PC-3 (cell line): ENCODE data around the gene EPB41L4A. TPM values are rescaled to one million over a fixed set of nuclear protein-coding genes. Genes with fewer than 3 reads are reported as not detected.

ENCODE experiments used
- ATAC-seq: fragments of 200-7000 bp; cut with Tn5 transposase; 2 replicates; pipeline ENCODE4 v1.9.1; 2020; ENCODE audit warnings: mild to moderate bottlenecking, moderate library complexity
- BruUV-seq: library from RNA; stranded (reverse); fragments of 400-500 nt; replicated peaks from 2 replicates; lab custom pipeline; 2021; lab: Mats Ljungman, UMichigan
- CTCF ChIA-PET: fragments of 300-600 bp; sonication (Branson Sonifier 250); formaldehyde crosslinking; loops from one replicate; lab custom pipeline; 2022; ENCODE audit warnings: antibody characterized with exemption; lab: Charles Lee
- POLR2A ChIA-PET: fragments of 300-600 bp; sonication (Branson Sonifier 250); formaldehyde crosslinking; loops from one replicate; lab custom pipeline; 2022; ENCODE audit warnings: antibody characterized with exemption; ENCODE audit not compliant: unreplicated experiment; lab: Charles Lee
- DNase-seq: peaks from one replicate; pipeline ENCODE4 v3.0.0-alpha.2; 2015
- H2AFZ ChIP-seq: fragments of 300-600 bp; sonication (generic); 2 replicates; pipeline ENCODE4 v1.6.0; 2016; ENCODE audit warnings: antibody characterized with exemption, low read length
- H3F3A ChIP-seq: fragments of 300-600 bp; sonication (generic); one replicate; pipeline ENCODE4 v1.6.0; 2017; ENCODE audit warnings: antibody characterized with exemption, low read length, control low read depth, mild to moderate bottlenecking; ENCODE audit not compliant: unreplicated experiment
- H3K27ac ChIP-seq: fragments of 300-600 bp; sonication (generic); 2 replicates; pipeline ENCODE4 v1.5.1; 2016; ENCODE audit warnings: mild to moderate bottlenecking, low read length
- H3K27me3 ChIP-seq: fragments of 300-600 bp; sonication (generic); 2 replicates; pipeline ENCODE4 v1.6.1; 2016; ENCODE audit warnings: low read length, mixed read lengths
- H3K36me3 ChIP-seq: fragments of 300-600 bp; sonication (generic); 2 replicates; pipeline ENCODE4 v1.6.1; 2016; ENCODE audit warnings: low read depth, mixed run types, low read length, mixed read lengths
- H3K4me1 ChIP-seq: fragments of 300-600 bp; sonication (generic); 2 replicates; pipeline ENCODE4 v1.5.1; 2016; ENCODE audit warnings: low read length; ENCODE audit not compliant: insufficient read depth
- H3K4me2 ChIP-seq: fragments of 300-600 bp; sonication (generic); 2 replicates; pipeline ENCODE4 v1.6.0; 2016; ENCODE audit warnings: low read length
- H3K4me3 ChIP-seq: fragments of 300-600 bp; sonication (generic); 2 replicates; pipeline ENCODE4 v1.5.1; 2016; ENCODE audit warnings: mild to moderate bottlenecking, low read length, mixed read lengths
- H3K79me2 ChIP-seq: fragments of 300-600 bp; sonication (generic); 2 replicates; pipeline ENCODE4 v1.6.1; 2017; ENCODE audit warnings: low read length, mixed read lengths
- H3K9ac ChIP-seq: fragments of 300-600 bp; sonication (generic); 2 replicates; pipeline ENCODE4 v1.6.0; 2016; ENCODE audit warnings: mild to moderate bottlenecking, low read length
- H3K9me2 ChIP-seq: fragments of 300-600 bp; sonication (generic); replicated peaks from 2 replicates; pipeline ENCODE4 v1.6.1; 2016; ENCODE audit warnings: mixed run types, low read length, mixed read lengths
- H3K9me3 ChIP-seq: fragments of 300-600 bp; sonication (generic); 2 replicates; pipeline ENCODE4 v1.6.1; 2016; ENCODE audit warnings: low read length, mixed read lengths
- H4K20me1 ChIP-seq: fragments of 300-600 bp; sonication (generic); 2 replicates; pipeline ENCODE4 v1.6.1; 2016; ENCODE audit warnings: low read length, mixed read lengths
- CTCF ChIP-seq: fragments of 300-600 bp; sonication (generic); conservative IDR thresholded peaks from 2 replicates; pipeline ENCODE4 v1.5.1; 2017; ENCODE audit warnings: antibody characterized with exemption, low read depth, mild to moderate bottlenecking, low read length
- EZH2 ChIP-seq: fragments of 300-600 bp; sonication (generic); IDR thresholded peaks from one replicate; pipeline ENCODE4 v1.6.1; 2017; ENCODE audit warnings: antibody characterized with exemption, mild to moderate bottlenecking, low read length; ENCODE audit not compliant: unreplicated experiment
- EZH2phosphoT487 ChIP-seq: fragments of 300-600 bp; sonication (generic); IDR thresholded peaks from 2 replicates; pipeline ENCODE4 v1.6.1; 2018; ENCODE audit warnings: mild to moderate bottlenecking, antibody characterized with exemption, low read length, borderline replicate concordance
- intact Hi-C: fragments of 100-400 bp; cut with micrococcal nuclease; formaldehyde crosslinking; loops from 2 replicates; pipeline ENCODE4 v1.9.0; 2023
- total RNA-seq: library from RNA; depleted of rRNA; stranded (reverse); fragments of >200 nt; gene quantifications from 2 replicates; pipeline ENCODE4 v1.2.3, GENCODE V29; 2014

EPB41L4A gene
- total RNA-seq, 1 experiment from 2014 or later: not detected

GRCh38 chr5:112174959-112175594, 244.0 kb downstream of the EPB41L4A start:
- Histone ChIP-seq H3K9me3 (no peaks in the 10 kb centered on the region), H3F3A (no peaks in the 10 kb centered on the region), H4K20me1 (no peaks in the 10 kb centered on the region), H3K79me2 (no peaks in the 10 kb centered on the region), H3K36me3 (no peaks in the 10 kb centered on the region), H3K27ac (no peak overlapping the region), H2AFZ (peak overlapping the region; percentile 67; the same call in 1 of the 2 replicates), H3K4me3 (peak overlapping the region; percentile 32; the same call in 1 of the 2 replicates), H3K4me2 (peak overlapping the region; percentile 72), H3K27me3 (0 out of 2 replicates have a peak, but pooled peaks cover 7% of the 10 kb centered on the region), H3K4me1 (peaks cover 7% of the 10 kb centered on the region), H3K9ac (no peak overlapping the region), H3K9me2 (no peaks in the 10 kb centered on the region)
- ChIA-PET CTCF (interaction anchor here (0.6 to 1.7 kb wide), 2 partner anchors 12 to 245 kb away, joined by 5 to 6 read pairs; no protein-coding TSS in a partner anchor), POLR2A (no interaction called here)
- DNase-seq (peak; percentile 67), ATAC-seq (peak; percentile 80)
- intact Hi-C loops: loop anchor here (10.0 kb wide), 1 partner anchor 240 kb away; the partner anchor contains the start of gene EPB41L4A
- TF ChIP-seq CTCF (peak; percentile 83), EZH2 (no peak)
- BruUV-seq: no TSS peak

- H3K79me2 ChIP-seq: peaks cover 21% of the 10 kb centered on the region
- CTCF ChIA-PET: no interaction called here
These were observed 253.0 kb downstream of the EPB41L4A start for GRCh38 chr5:112165897-112166737.

More at GRCh38 chr5:112165897-112166737, 253.0 kb downstream of the EPB41L4A start:
- peaks cover 9% of the 10 kb centered on the region; the same call in 1 of the 2 replicates for H3K4me1 ChIP-seq
- H3K9ac ChIP-seq: no peak overlapping the region
- no peak overlapping the region for H3K4me2 ChIP-seq
- no peak overlapping the region for H3K27ac ChIP-seq
- TF ChIP-seq CTCF (no peak), EZH2phosphoT487 (no peak), EZH2 (no peak)
- ATAC-seq (peak; percentile 33; the same call in 1 of the 2 replicates), DNase-seq (no peak)
- no peak overlapping the region for H3K4me3 ChIP-seq
- no peaks in the 10 kb centered on the region for H3K9me2 ChIP-seq
- H2AFZ ChIP-seq: no peak overlapping the region
- H4K20me1 ChIP-seq: peaks cover 27% of the 10 kb centered on the region
- H3K27me3 ChIP-seq: no peaks in the 10 kb centered on the region
- peaks cover 5% of the 10 kb centered on the region for H3F3A ChIP-seq
- intact Hi-C loops: no loop called here
- POLR2A ChIA-PET: no interaction called here
- H3K9me3 ChIP-seq: no peaks in the 10 kb centered on the region
- H3K36me3 ChIP-seq: peaks cover 52% of the 10 kb centered on the region
- BruUV-seq: no TSS peak
